ENCODE results near the gene ZP2.
"Not testable (repeated sequence)": the region's sequence is repeated elsewhere in the genome, so short reads cannot be mapped to it uniquely, and the experiment has no call there.

Gene ZP2
- 0 reads per million in 3 experiments for total RNA-seq

DNA sequence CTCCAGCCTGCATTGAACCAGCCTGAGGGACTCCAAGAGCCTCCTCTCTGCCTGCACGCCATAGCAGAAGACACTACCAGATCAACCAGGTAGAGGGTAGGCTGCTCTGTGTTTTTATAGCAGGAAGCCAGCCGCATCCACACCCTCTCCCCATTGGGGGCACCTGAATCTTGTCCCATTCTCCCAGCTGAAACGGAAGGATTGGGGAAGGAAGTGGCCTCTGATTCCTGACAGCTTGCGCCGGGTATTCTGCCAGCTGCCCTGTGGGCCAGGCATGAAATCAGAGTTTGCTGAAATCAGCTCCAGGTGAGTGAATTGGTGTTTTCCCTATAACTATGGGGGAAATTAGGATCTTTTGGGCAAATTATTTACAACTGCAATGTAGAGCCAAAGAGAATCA is at the start of gene ZP2:
TSS of gene ZP2 (minus strand) at position 89 of the 400 bp plus-strand sequence. CDS start at position 62, 27 bp downstream.
- DNase-seq, result no peak

DNA sequence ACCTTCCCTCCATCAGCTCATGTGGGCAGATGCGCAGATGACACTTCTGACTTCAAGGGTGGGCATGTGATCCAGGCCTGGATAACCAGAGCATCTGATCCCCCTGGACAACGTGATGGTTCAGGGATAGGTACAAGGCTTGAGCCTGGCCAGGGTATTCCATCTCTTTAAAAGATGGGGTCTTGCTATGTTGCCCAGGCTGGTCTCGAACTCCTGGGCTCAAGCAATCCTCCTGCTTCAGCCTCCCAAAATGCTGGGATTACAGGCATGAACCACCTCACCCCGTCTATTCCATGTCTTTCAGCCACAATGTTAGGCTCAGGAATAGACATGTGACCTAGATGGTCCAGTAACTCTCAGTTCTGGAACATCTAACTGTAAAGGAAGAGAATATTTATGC is 45.9 kb upstream of the ZP2 start:
- no peak for DNase-seq

GRCh38 chr16:21256636-21257035 is 45.3 kb upstream of the ZP2 start:
- DNase-seq, result no peak

- DNase-seq, result no peak
Measured at GRCh38 chr16:21253470-21253869, 42.1 kb upstream of the ZP2 start.

DNA sequence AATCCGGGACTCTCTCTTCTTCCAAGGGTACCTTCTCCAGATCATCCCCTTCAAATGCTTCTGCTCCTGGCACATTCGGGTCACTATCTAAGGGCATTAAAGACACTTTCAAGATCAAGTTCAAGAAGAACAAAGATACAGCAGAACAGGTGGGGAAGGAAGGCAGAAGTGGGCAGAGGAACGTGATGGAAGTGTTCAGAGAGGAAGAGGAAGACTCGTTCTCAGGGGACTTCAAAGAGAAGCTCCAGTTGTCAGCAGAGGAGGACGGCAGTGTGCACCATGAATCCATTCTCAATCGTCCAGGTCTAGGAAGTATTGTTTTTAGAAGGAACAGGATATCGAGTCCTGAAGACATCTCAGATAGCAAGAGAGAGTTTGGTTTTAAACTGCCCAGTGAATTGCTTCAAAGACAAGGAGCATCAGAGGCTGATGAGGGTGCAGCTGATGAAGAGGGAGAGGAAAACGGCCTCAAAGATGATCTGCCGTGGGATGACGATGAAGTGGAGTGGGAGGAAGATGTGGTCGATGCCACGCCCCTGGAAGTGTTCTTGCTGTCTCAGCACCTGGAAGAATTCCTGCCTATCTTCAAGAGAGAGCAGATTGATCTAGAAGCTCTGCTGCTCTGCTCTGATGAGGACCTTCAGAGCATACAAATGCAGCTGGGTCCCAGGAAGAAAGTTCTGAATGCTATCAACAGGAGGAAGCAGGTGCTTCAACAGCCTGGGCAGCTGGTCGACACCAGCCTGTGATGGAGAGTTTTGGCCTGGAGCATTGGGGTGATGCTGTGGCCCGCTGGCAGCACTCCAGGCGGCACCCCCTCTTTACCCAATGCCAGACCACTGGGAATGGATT is 38.9 kb upstream of the ZP2 start:
- no peak for DNase-seq

DNA sequence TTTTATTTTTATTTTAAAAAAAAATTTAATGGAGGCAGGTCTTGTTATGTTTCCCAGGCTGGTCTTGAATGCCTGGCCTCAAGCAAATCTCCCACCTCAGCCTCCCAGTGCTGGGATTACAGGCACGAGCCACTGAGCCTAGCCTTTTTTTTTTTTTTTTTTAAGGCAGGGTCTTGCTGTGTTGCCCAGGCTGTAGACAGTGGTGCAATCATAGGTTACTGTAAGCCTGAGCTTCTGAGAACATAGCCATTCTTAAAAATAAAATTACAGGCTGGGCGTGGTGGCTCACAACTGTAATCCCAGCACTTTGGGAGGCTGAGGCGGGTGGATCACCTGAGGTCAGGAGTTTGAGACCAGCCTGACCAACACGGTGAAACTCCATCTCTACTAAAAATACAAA is 36.8 kb upstream of the ZP2 start:
- DNase-seq, result not testable (repeated sequence)

GRCh38 chr16:21244518-21245215 is 33.3 kb upstream of the ZP2 start:
- no peak for DNase-seq

GRCh38 chr16:21242756-21243155 is 31.4 kb upstream of the ZP2 start:
- no peak for DNase-seq

DNA sequence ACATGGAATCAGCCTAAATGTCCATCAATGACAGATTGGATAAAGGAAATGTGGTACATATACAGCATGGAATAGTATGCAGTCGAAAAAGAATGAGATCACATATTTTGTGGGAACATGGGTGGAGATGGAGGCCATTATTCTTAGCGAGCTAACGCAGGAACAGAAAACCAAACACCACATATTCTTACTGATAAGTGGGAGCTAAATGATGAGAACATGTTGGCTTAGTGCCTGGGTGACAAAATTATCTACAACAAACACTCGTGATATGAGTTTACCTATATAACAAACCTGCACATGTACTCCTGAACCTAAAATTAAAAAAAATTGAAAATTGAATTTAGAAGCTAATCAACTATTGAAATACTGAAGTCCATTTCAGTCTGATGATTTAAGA is 28.3 kb upstream of the ZP2 start:
- no peak for DNase-seq

GRCh38 chr16:21236831-21237230 is 25.5 kb upstream of the ZP2 start:
- no peak for DNase-seq

DNA sequence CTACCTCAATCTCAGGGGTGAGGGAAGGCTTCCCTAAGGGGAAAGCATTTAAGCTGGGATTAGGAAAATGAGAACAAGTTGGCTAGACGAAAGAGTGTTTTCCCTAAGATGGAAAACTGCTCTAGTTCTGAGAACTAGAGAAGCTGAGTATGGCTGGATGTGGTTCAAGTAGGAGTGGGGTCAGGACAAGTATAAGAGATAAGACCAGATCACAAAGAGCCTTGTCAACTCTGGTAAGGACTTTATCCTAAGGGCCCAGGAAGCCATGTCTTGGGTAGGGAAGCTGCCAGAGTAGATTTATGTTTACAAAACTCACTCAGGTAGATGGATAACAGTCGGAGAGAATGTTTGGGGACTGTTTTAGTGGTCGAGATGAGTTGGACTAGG is 23.8 kb upstream of the ZP2 start:
- DNase-seq, result no peak

GRCh38 chr16:21233521-21234150 is 22.3 kb upstream of the ZP2 start, which contains the start of gene ANKS4B:
ANKS4B (plus strand) TSS chr16:21233699; CDS start chr16:21233738, 39 bp downstream.
- no peak for DNase-seq

DNA sequence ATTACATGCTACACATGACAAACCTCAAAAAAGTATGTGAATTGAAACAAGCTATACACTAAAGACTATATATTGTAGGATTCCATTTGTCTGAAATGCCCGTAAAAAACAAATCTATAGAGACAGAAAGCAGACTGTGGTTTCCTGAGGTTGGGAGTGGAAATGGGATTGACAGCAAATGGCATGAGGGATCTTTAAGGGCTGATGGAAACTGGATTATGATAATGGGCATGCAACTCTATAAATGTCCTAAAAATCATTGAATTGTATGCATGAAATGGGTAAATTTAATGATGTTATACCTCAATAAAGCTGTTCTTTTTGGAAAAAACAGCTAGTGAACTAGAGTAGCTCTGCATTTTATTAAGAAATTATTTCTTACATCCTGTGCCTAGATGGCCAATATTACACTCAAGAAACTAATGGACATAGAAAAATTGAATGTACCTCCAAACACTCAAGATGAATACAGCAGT is 21.7 kb upstream of the ZP2 start:
- DNase-seq, result no peak

GRCh38 chr16:21228361-21228872 is 17.0 kb upstream of the ZP2 start:
- DNase-seq, result no peak

DNA sequence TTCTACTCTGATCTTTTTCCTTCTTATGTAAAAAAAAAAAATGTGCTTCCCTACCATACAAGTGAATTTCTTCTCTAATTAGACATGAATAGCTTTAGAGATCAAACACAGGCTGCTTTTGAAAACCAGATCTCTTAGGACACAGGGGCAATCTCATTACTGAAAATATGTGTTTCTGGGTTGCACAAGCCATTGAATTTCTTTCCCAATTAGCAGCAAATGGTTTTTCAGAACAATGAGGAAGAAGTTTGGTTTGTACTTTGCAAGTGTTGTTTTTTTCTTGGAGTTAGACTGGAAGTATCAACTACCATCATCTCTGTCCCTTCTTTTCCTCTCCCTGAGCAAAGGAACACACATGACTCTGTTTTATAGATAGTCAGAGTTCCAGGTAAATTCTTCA is 16.5 kb upstream of the ZP2 start:
- DNase-seq, result no peak

GRCh38 chr16:21226749-21227148 is 15.4 kb upstream of the ZP2 start:
- DNase-seq, result no peak

DNA sequence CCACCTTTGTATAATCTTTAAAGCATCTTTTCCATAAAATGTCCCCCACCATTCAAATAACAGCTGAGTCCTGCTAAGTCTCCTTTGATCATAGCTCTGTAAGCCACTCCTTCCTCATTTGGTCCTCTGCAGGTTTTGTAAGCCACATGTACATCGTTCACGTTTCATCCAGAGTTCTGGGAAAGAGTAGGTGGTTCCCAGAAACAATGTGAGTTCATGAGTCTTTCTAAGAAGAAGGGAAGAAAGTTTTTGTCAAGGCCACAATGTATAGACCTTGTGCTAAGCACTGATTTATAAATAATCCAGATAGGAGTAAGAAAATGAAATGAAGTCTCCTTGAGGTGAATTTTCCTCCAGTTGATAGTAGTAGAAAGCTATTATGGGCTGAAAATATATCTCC is 13.4 kb upstream of the ZP2 start:
- DNase-seq, result no peak

DNA sequence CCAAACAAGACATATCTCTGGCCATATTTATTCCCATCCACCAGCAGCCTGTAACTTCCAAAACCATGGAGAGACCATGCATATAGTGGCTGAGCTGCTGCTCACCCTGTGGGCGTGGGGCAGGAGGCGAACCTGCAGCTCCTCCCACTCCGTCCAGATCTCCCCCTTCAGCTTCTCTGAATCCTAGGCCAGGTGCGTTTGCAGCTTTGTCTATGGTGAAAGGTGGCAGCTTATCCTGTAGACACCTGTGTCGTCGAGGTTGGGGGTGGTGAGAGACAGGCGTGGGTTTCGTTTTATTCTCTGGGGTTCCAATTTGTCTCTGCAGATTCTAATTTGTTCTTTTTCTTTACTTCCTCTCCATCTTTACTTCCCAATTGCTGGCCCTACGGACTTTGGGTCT is 12.4 kb upstream of the ZP2 start:
- no peak for DNase-seq

DNA sequence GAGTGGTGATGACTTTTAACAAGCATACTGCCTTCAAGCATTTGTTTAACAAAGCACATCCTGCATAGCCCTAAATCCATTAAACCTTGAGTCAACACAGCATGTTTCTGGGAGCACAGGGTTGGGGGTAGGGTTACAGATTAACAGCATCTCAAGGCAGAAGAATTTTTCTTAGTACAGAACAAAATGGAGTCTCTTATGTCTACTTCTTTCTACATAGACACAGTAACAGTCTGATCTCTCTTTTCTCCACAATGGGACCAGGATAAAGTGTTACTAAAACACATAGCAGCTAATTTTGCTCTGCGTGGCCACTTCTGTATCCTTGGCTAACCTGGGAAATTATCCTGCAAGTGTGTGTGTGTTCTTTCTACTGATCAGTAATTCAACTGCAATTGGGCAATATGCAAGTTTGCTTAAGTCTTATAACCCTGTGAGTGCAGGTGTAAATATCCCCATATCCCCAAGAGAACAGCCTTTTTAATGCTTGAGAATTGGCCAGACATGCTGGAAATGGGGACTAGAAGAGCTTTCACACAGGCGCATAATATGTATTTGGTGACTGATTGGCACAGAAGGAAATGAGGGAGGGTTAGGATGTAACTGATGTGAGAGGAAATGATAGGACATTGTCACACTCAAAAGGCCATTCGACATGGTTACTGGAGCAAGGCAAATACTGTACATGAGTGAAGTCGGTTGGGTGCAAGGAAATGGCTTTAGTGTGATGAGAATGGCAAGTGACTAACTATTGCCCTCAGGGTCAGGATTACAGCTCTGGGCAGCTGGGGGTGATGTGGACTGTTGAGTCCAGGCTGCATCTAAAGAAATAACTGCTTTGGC is 11.3 kb upstream of the ZP2 start:
- DNase-seq, result no peak

DNA sequence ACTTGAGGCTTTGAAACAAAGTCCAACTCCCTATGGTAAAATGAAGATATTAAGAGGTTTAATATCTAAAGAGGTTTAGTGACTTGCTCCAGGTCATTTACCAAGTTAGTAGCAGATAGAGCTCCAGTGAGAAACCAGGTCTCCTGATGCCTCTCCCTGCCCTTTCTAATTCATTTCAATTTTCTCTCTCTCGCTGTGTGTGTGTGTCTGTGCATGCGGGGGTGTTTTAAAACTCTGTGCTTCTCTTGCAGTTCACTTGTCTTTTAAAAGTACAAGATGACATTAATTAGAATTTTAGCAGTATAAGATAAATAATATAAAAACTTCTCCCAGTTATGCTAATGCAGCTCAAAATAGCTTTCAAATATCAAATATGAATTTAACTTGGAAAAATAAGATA is 8.2 kb upstream of the ZP2 start:
- DNase-seq, result no peak

- no peak for DNase-seq
Measured at GRCh38 chr16:21218153-21218552, 6.8 kb upstream of the ZP2 start.

DNA sequence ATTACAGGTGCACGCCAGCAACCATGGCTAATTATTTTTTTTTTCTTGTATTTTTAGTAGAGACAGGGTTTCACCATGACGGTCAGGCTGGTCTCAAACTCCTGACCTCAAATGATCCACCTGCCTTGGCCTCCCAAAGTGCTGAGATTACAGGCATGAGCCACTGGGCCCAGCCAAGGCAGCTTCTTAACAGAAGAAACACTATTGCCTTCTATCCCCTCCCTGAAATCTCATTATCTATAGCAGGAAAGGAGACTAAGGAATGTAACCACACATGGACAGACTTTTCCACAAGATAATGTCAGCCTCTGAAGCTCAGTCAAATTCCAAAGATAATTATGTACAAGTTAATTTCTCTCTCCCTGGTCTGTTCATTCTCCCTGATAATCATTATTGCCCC is 5.7 kb upstream of the ZP2 start:
- DNase-seq, result no peak
